HG03378 (cell line): ENCODE data around the gene TMEM185B.
"Not testable (repeated sequence)": the region's sequence is repeated elsewhere in the genome, so short reads cannot be mapped to it uniquely, and the experiment has no call there.

Source experiments
- ATAC-seq: cut with Tn5 transposase; IDR thresholded peaks from one replicate; pipeline ENCODE4 v1.9.1; 2021; ENCODE audit warnings: mild to moderate bottlenecking, moderate library complexity; ENCODE audit not compliant: unreplicated experiment

The TMEM185B gene

GRCh38 chr2:120223034-120223912, at the start of gene TMEM185B:
TSS of gene TMEM185B (minus strand) at chr2:120223400. CDS start at chr2:120222976, 424 bp downstream.
- ATAC-seq, result peak; percentile 73

DNA sequence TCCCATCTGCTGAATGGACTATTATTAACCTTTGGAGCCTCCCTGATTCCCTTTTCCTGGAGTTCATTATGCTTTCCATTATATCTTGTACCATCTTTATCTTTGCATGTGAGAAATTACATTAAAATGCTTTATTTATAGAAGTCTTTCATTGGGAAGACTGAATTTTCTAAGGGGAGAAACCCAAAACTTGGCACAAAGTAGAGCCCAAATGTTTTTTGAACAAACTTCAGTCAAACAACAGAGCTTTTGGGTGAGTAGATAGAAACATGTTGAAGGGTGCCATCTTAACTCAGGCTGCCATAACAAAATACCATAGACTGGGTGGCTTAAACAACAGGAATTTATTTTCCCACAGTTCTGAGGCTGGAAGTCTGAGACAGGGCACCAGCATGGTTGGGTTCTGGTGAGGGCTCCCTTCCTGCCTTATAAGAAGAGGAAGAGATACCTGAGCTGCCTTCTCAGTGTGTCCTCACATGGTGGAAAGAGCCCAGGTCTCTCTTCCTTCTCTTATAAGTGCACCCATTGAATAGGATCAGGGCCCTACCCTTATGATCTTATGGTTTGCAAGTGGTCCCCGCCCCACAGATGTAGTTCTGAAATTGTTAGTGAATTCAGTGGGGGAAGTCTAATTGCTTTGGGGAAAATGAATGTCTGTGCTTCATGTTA, 48.6 kb upstream of the TMEM185B start:
- no peak for ATAC-seq

DNA sequence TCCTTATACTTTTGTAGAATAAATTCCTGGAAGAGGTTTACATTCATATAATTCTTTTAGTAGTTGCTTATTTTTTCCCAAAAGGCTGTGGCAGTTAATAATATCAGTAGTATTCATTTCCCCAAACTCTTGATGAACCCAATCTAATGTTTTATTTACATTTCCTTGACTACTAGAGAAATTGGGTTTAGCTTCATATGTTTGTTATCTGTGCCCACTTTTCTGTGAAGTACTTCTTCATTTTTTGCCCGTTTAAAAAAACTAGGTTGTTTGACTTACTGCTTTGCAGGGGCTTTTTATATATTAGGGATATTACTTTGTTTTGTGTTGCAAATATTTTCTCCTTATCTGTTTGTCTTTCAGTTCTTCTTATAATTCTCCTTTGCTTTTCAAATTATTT, 46.6 kb upstream of the TMEM185B start:
- no peak for ATAC-seq

DNA sequence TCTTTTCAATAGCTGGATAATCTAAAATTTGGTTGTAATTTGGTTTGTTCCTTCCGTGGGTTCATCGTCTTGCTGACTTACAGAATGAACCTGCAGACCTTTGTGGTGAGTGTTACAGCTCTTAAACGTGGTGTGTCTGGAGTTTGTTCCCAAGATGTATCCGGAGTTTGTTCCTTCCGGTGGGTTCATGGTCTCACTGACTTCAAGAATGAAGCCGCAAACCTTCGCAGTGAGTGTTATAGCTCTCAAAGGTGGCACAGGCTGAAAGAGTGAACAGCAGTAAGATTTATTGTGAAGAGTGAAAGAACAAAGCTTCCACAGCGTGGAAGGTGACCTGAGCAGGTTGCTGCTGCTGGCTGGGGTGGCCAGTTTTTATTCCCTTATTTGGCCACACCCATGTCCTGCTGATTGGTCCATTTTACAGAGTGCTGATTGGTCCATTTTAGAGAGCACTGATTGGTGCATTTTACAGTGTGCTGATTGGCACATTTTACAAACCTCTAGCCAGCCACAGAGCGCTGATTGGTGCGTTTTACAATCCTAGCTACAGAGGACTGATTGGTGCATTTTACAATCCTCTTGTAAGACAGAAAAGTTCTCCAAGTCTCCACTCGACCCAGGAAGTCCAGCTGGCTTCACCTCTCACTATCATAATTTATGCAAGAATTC, 46.0 kb upstream of the TMEM185B start:
- ATAC-seq, result no peak

DNA sequence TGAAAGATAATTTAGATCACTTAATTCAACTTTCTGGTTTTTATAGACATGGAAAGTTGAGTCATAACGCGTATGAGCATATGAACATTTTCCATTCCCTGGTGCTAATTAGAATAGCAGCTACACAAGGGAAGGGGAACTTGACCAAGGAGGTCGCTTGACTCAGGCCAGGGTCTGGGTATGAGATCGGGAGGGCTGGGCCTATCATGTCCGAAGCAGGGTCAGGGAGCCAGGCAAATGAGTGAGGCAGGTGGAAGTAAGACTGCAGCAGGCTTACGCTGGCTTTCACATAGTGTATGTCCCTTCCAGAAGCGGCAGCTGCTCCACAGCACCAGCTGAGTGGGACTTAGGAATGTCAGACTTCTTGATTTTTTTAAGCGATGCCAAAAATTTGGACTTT, 44.1 kb upstream of the TMEM185B start:
- no peak for ATAC-seq

DNA sequence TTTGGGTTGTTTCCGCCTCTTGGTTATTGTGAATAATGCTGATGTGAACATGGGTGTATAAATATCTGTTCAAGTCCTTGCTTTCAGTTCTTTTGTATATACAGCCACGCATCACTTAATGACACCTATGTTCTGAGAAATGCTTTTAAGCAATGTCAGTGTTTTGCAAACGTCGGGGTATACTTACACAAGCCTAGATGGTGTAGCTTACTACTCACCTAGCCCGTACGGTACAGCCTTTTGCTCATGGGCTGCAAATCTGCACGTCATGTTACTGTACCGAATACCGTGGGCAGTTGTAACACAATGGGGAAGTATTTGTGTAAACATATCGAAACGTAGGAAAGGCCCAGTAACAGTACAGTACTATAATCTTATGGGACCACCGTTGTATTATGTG, 41.8 kb upstream of the TMEM185B start:
- peak; percentile 44 for ATAC-seq

GRCh38 chr2:120262761-120263428, 39.7 kb upstream of the TMEM185B start:
- no peak for ATAC-seq

DNA sequence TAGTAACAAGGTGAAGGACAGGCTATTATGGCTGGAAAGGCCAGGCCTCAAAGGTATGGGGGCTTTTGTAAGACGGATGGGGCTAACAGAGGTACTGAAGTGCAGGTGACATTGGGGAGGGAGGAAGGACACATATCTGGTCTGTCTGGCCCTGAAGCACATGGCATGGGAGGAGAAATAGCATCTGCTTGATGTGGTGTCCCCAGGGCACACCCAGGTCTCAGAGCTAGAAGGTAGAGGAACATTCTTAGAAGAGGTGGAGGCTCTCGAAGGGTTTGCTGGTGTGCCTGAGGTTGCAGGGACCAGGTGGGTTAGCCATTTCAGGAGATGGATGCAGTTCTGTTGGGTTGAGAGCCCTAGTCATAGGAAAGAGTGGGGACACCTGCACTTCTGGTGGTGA, 39.0 kb upstream of the TMEM185B start:
- ATAC-seq, result no peak

- ATAC-seq, result peak; percentile 88
Measured at GRCh38 chr2:120261387-120262006, 38.3 kb upstream of the TMEM185B start.

DNA sequence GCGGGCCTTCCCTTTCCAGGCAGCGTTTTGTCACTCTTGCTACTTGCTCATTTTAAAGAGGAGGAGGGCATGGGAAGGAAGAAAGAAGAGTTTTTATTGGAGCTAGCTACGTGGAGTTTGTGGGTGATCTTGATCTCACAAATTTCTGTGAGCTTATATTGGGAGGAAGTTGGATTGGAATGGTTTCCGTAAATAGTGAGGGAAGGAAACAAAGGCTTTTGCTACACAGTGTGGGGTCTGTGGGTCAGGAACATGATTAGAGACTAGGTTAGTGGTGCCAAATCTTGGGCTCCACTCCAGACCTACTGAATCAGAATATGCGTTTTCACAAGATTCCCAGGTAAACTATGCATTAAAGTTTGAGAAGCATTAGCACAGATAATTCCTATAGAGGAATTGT, 37.5 kb upstream of the TMEM185B start:
- ATAC-seq, result no peak

DNA sequence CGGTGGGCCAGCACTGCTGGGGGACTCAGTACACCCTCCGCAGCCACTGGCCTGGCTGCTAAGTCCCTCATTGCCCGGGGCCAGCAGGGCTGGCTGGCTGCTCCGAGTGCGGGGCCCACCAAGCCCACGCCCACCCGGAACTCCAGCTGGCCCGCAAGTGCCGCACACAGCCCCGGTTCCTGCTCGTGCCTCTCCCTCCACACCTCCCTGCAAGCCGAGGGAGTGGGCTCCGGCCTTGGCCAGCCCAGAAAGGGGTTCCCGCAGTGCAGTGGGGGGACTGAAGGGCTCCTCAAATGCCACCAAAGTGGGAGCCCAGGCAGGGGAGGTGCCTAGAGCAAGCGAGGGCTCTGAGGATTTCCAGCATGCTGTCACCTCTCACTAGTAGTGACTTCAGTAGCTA, 36.7 kb upstream of the TMEM185B start:
- ATAC-seq, result not testable (repeated sequence)

DNA sequence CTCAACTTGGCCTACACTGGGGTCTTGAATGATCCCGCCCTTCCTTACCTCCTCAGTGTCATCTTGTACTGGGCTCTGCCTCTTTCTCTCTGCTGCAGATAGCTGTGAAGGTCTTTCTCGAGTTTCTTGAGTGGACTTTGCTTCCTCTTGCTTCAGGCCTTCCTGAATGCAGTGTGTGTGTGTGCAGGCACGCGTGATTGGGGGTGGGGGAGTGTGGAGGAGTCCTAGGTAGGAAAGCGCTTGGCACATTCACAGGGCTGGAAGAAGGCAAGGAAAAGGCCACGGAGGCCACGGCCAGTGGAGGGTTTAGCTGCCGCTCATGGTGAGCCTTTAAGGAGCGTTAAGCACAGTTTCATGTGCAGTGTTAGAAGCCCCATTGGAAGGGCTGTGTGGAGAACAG, 35.0 kb upstream of the TMEM185B start:
- ATAC-seq, result no peak

GRCh38 chr2:120257522-120257921, 34.3 kb upstream of the TMEM185B start:
- ATAC-seq, result no peak

- no peak for ATAC-seq
Measured at GRCh38 chr2:120256651-120257000, 33.4 kb upstream of the TMEM185B start.

GRCh38 chr2:120255986-120256650, 32.9 kb upstream of the TMEM185B start:
- no peak for ATAC-seq

- ATAC-seq, result no peak
Measured at GRCh38 chr2:120255071-120255470, 31.9 kb upstream of the TMEM185B start.

GRCh38 chr2:120254178-120254577, 31.0 kb upstream of the TMEM185B start:
- no peak for ATAC-seq

DNA sequence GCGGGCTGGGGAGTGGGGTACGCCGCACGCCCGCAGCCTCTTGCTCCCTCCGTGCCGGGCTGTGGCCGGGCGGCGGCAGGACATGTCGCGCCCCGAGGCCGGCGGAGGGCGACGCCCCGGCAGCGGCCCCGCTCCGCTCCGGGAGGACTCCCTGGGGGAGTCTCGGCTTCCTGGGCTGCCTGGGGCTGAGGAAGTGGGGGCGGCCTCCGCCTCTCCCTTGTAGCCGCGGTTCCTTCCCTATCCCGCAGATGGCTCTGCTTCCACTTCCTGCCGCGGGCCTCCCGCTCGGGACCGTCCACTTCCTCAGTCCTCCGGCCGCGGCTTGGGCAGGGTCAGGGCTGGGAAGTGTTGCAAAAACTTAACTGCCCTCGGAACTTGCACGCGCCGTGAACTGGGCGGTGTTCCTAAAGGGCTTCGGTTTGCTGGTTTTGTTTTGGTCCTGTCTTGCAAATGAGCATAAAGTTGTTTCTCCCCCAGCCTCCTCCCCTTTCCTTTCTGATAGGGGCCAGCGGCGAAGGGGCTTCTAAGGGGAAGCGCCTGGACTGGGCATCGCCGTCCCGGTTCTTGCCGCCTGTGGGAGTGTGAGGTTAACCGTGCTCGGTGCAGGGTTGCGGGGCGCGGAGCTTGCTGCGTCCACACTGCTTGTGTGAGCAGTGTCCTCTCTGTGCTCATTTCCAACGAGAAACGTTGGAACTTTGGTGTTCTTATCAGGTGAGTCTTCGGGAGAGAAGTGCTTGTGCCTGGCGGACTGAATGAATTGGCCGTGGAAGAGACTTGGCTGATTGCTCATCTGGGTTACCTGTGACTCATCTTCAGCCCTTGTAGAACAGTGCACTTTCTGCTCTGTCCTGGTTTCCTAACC, 30.1 kb upstream of the TMEM185B start:
- ATAC-seq, result peak; percentile 21
